ENCODE results near the gene MECP2.

The MECP2 gene

DNA sequence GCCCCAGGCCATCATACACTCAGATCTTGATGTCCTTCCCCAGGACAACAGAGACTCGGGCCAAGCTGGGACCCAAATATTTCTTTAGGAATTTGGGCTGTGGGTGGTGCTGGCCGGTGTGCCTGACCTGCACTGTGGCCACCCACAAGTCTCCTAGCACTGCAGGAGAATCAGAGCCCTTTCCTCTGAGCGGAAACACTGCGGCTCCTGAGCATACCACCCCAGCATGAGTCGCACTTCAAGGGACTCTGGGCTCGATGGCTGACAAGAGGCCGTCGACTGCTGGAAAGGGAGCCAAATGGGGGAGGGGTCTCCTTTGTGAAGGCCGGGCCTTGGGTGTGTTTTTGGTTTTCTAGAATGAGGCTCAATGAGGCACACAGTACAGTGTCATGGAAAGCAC is 64.9 kb downstream of the MECP2 start:
- DNase-seq (ENCODE audit: low read depth), result no peak

DNA sequence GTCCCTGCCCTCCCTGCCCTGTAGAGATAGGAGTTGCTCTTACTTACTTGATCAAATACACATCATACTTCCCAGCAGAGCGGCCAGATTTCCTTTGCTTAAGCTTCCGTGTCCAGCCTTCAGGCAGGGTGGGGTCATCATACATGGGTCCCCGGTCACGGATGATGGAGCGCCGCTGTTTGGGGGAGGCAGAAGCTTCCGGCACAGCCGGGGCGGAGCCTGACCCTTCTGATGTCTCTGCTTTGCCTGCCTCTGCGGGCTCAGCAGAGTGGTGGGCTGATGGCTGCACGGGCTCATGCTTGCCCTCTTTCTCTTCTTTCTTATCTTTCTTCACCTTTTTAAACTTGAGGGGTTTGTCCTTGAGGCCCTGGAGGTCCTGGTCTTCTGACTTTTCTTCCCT is 65.4 kb downstream of the MECP2 start:
- no peak for DNase-seq (ENCODE audit: low read depth)

DNA sequence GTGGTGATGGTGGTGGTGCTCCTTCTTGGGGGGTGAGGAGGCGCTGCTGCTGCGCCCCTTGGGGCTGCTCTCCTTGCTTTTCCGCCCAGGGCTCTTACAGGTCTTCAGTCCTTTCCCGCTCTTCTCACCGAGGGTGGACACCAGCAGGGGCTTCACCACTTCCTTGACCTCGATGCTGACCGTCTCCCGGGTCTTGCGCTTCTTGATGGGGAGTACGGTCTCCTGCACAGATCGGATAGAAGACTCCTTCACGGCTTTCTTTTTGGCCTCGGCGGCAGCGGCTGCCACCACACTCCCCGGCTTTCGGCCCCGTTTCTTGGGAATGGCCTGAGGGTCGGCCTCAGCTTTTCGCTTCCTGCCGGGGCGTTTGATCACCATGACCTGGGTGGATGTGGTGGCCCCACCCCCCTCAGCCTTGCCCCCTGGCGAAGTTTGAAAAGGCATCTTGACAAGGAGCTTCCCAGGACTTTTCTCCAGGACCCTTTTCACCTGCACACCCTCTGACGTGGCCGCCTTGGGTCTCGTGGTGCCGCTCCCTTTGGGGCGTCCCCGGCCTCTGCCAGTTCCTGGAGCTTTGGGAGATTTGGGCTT is 66.7 kb downstream of the MECP2 start:
- no peak for DNase-seq (ENCODE audit: low read depth)

DNA sequence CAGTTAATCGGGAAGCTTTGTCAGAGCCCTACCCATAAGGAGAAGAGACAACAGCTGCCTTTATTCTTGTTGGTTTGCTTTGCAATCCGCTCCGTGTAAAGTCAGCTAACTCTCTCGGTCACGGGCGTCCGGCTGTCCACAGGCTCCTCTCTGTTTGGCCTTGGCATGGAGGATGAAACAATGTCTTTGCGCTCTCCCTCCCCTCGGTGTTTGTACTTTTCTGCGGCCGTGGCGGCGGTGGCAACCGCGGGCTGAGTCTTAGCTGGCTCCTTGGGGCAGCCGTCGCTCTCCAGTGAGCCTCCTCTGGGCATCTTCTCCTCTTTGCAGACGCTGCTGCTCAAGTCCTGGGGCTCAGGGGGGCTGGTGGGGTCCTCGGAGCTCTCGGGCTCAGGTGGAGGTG is 67.3 kb downstream of the MECP2 start:
- no peak for DNase-seq (ENCODE audit: low read depth)

DNA sequence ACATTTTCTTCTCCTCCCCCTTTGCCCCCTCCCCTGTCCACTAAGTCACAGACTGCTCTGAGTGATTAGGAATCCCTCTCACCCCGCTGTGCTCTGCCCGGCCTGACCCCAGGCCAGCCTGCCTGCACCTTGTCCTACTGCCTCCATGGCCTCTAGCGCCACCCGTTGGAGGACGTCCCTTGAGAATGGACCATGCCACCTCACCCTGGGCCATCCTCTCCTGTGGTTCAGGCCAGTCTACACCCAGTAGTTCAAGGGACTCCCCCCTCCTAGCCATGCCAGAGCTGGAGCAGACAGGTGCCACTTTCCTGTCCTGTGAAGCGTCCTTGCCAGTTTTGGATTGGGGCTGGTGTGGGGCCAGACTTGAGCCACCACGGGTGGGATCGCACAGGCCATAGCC is 68.1 kb downstream of the MECP2 start:
- no peak for DNase-seq (ENCODE audit: low read depth)

DNA sequence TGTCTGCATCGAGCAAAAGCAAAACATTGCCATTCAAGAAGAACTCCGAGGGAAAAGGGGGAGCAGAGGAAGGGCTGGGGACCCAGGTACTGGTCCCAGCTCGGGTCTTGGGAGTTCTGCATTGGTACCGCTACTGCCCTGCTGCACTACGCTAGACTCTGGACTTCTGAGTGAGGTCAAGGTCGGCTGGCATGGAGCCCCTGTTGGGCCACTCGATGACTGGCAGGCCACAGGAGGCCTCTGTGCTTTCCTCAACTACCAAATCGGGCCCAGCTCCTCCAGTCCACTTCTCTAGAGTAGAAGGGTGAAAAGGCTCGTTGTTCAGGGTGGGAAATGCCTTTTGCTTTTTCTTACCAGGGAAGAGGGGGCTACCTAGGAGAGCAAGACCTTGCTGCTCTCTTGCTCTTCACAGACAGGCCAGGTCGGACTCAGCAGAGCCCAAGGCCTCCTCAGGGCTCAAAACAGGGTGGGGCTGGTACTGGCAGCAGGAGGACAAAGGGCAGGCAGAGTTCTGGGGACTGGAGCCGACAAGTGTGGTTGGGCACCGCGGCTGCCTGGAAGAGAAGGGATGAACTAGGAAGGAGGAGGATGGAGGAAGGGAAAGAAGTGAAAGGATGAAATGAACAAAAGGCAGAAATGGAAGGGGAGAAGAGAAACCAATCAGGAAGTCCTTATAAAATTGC is 68.9 kb downstream of the MECP2 start:
- no peak for DNase-seq (ENCODE audit: low read depth)

DNA sequence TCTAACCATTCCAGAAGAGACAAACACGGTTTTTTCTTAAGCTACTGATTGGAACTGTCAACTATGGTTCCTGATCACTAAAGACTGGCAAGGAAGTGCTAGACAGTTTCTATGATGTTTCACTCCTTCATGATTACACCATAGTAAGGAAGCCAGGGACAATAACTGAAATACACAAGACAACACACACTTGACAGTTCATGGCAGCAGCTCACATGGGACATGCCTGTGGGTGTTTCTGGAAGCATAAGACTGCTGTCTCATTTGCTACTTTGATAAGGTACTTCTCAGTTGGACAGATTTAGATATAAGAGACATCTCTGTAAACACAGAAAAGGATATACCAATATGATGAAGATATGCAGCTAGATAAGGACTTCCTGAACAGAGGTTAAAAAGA is 69.5 kb downstream of the MECP2 start:
- no peak for DNase-seq (ENCODE audit: low read depth)

DNA sequence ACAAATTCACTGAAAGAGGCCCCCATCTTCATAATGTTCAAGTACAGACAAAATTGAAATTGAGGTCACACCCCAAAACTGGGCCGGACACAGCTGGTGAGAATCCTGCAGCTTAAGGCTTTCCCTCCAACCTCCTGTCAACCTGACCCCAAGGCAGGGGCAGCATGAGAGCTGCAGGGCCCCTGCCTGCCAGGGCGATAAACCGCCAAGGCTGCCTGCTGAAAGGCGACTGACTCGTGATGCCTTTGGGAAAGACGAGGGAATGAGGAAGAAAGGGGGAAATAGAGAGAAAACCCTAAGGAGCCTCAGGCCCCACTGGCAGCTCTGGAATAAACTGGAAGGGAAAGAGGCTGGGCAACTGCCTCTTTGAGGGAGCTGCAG is 70.5 kb downstream of the MECP2 start:
- no peak for DNase-seq (ENCODE audit: low read depth)

DNA sequence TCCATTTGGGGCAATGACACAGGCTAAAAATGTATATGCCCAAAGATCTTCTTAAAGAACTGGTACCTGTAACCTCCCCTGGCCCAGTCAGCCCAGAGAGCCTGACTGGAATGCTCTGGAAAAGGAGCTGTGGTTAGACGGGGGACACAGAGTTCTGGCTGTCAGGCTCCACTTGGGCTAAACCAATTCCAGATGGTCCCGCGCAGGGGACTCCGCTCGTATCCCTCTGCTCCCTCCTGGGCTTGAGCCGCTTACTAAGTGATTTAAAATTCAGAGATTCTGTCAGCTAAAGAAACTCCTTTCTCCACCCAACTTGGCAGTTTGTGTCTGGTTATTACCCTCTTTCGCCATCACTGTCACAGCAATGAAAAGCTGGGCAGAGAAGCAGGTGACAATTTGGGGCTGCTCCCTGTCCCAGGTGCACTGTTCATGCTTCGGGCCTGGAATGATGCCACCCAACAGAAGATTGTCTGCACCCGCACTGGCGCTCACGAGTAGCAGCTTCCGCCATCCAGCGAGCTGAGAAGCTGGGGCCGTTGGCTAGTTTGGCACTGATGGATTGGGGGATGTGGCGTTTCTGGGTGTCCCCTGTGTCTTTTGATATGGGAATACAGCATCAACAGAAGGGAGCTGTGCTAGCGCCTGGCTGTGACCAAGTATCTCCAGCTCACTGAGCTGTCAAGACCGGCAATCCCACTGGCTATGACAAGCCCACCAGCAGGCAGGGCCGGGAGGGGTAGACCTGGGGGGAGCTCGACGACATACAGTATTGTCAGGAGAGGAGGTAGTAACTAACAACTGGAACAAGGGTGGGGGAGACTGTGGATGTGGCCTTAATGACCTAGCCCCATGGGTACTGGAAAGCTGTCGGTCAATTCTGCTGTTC is 71.1 kb downstream of the MECP2 start:
- DNase-seq (ENCODE audit: low read depth), result no peak

DNA sequence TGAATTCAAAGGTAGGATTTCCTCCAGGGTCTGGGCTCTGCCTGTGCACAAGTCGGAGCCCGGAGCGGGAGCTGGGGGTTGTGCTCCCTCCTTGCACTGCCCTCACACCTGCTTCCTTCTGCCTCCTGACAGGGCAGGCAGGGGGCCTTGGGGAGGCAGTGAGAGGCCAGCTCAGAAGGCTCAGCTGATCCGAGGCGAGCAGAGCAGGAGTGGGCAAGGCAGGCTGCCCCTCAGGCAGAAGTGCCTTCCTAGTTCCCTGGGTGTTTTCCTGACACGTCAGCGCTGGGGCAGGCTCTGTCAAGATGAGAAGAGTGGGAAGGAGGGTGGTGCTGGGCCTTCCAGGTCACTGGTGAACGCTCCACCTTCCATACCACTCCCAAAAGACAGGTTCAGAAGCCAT is 72.3 kb downstream of the MECP2 start:
- no peak for DNase-seq (ENCODE audit: low read depth)

DNA sequence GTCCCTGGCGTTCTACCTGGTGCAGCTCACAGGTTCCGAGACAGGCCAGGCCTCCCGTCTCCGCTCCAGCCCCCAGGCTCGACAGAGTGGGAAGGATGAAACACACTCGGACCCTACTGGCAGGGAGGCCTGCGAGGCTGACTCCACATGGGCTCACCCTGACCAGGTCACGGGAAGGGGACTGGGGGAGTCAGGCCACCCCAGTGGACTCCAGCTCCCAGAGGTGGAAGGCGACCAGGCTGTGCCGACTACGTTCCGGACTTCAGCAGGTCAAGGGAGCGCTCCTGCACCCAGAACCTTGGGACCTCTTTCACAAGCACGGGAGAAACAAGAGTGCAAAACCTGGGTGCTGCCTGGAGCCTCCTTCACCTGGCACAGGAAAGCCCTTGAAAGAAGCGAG is 73.2 kb downstream of the MECP2 start:
- DNase-seq (ENCODE audit: low read depth), result no peak

DNA sequence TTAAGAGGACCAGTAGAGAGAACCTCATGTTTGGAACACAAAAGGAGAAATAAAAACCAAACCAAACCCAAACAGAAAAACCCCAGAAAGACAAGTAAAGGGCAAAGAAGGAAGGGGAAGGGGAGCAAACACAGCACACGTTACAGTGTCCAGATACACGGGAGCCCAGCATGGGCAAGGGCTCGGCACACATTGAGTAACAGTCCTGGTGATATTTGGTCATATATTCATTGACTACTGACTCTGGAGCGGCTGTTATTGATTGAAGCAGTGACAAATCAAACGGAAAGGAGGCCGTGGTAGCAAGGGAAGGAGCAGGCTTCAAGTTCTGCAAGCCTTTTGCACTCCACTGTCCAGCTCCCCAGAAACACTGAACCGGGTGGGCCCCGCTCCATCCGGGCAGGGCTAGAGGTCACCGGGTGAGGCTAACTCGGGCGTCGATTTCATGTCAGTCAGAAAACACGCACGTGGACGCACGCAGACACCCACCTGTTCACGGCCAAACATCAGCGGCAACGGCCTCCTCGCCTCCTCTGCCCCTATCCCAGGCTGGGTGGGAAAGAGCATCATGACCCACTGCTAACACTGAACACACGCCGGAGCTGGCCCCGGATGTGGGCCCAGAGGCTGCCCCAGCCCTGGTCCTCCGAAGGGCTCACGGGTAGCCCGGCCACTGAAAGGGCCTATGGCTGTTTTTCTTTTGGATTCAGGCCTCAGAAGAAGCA is 74.1 kb downstream of the MECP2 start:
- DNase-seq (ENCODE audit: low read depth), result no peak

DNA sequence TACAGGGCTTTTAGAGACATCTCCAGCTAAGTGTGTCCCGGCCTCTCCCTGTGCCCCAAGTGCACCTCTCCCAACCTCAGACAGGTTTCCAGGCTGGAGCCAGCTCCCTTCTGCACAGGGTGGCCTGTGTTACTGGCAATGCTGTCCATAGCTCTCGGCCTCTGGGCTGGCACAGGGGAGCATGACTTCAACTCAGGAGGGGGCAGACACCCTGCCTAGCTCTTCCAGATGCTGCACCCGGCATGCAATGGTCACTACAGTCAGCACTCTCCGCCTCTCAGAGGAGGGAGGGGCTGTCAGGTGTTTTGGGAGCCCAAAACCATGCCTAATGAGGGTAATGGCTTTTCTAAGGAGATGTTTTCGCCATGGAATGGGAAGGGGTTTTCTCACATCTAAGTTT is 75.4 kb downstream of the MECP2 start:
- DNase-seq (ENCODE audit: low read depth), result no peak

DNA sequence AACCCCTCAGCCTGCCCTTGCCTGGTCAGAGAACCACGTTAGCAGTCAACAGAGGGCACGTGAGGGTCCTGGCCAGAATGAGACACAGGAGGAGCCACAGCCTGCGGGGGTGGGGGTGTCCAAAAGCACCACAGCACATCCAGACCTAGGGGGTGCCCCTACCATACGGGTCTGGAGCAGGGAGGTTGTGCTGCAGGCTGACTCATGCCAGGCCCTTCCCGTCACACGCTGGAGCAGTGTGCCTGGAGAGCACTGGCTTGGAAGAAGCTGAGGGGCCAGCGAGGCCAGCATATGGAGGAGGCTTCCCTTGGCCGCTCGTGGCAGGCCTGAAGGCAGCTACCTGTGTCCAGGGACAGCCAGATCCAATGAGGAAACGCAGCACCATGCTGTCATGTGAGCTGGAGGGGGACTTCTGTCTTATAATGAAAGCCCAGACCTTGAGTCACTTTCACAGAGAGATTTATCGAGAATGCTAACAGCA is 76.3 kb downstream of the MECP2 start:
- no peak for DNase-seq (ENCODE audit: low read depth)

DNA sequence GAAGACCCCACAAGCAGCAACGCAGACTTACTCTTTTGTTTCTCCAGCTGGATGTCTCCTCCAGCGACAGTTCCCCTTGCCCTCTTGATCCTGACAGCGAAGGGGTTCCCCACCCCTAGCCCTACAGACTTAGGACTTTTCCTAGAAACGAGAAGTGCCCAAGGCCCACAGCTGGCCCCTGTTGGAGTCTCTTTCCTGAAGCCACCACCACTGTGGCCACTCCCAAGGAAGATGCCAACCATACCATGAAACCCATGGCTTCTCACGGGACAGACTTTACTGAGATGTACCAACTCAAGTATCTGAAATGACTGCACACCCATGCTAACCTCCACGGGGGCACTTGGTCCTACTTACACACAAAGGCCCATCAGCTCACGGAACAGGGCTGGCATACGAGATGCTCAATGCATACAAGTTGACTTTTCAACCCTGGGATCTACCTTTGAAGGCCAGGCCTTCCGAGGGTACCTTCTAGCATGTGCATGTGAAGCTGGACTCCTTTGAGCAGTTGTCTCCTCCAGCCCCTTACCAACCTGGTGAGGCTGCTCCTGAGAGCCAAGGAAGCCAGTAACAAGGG is 76.9 kb downstream of the MECP2 start:
- DNase-seq (ENCODE audit: low read depth), result no peak

DNA sequence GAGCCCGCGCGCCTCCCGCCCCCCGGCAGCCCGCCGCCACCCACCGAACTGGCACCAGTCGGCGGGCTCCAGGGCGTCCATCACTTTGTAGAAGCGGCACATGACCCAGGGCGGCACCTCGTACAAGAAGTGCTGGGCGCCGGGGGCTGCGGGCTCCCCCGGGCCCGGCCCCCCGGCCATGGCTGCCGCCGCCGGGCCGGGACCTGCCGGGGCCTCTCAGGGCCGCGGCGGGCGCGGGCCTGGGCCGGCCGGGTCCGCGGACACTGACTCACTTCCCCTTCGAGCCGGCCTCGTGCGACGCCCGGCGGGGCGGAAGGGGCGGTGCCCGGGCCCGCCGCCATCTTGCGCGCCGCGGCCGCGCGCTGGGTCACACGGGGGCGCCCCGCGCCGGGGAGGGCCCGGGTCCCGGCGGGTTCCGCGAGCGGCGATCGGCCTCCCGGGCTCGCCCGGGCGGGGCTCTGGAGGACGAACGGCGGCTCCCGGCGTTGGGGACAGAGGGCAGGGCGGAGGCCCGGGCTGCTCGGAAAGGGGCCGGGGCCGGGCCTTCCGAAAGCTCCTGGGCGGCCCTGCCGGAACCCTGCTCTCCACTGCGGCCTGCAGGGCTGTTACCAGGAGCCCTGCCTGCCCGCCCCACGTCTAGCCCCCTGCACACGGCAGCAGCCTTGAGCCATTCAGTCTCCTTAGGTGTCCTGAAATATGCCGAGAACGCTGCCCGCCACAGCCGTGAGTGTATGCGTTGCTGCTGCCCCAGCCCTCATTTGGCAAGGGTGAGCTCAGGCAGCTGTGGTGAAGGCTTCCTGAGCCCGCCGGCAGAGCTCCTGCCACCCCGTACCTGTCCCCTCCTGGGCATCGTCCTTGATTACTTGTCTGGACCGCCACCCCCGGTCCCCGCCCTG is 77.6 kb downstream of the MECP2 start, which contains the start of gene IRAK1:
TSS of gene IRAK1 (minus strand) at position 270 of the 896 bp plus-strand sequence. CDS start at position 180, 90 bp downstream.
- peak; percentile 48 for DNase-seq (ENCODE audit: low read depth)

DNA sequence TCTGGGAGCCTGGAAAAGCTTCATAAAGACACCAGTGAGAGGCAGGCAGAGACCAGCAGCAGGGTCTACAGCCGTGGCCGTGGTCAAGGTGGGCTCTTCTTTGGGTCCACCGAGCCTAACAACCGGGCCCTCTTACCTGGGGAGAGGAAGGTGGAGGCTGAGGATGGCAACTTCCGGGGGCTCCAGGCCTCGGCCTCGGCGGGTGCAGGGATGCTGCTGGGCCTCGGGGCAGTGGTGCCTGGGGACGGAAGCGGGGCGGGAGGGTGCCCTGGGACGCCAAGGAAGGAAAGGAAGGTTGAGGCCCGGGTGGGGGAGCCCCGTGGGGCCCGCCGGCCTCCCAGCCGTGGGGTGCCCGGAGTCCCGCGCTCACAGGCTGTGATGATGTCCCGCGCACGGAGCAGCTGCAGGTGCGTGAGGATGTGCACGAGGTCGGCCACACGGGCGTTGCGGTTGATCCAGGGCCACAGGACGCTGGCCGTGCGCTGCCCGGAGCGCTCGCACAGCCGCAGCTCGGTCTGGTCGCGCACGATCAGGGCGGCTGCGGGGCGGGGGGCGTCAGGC is 78.4 kb downstream of the MECP2 start:
- DNase-seq (ENCODE audit: low read depth), result no peak

DNA sequence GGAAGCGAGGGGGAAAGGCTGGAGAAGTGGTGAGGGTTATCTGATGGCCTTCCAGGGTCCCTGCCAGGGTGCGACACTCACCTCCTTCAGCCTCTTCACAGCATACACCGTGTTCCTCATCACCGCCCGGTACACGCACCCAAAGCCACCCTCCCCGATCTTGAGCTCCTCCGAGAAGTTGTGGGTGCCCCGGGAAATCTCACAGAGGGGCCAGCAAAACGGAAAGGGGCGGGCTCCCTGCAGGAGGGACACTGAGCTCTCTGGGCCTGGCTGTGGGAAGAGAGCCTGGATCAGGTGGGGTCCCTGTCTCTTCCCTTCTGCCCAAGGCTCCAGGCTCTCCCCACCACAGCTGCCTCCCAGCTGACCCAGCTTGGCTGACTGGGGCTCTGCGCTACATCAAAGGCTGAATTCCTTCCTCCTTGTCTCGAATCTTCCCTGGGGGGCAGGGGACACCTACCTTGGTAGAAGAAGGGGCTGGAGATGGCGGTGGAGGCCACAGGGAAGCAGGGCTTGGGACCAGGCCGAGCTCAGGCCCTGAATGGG is 78.9 kb downstream of the MECP2 start:
- no peak for DNase-seq (ENCODE audit: low read depth)

DNA sequence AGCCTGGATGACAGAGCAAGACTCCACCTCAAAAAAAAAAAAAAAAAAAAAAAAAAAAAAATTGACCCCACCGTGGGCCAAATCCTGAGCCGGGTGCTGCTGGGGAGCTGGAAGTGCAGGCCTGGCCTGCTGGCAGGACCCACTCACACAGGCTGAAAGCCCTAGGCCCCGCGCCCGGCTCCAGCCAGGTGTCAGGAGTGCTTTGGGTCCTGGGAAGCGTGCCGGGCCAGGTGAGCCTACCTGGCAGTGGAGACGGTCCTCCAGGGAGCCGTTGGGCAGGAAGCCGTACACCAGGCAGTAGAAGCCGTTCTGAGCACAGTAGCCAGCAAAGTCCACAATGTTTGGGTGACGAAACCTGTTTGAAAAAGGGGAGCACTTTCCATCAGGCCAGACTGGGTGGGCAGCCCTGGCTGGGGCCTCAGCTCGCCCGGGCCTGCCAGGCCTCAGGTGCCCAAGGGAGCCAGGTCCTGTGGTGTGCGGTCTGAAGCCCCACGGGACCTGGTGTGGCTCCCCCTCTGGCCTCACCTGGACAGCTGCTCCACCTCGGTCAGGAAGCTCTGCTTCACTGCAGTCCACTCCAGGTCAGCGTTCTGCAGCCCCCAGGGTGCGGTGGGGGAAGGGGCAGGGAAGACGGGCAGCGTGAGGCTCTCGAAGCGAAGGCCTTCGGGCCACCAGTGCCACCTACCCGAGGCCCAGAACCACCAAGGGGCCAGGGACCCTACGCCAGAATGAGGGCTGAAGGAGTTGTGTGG is 79.6 kb downstream of the MECP2 start:
- no peak for DNase-seq (ENCODE audit: low read depth)
